Measurements from ENCODE around the gene PPM1H.

PPM1H gene

GRCh38 chr12:62646566-62646965 lies 288.4 kb downstream of the PPM1H start:
- DNase-seq (ENCODE audit: low read depth) = no peak

GRCh38 chr12:62643486-62643885 lies 291.5 kb downstream of the PPM1H start:
- no peak for DNase-seq (ENCODE audit: low read depth)

GRCh38 chr12:62642486-62642885 lies 292.5 kb downstream of the PPM1H start:
- no peak for DNase-seq (ENCODE audit: low read depth)

- no peak for DNase-seq (ENCODE audit: low read depth)
Measured at GRCh38 chr12:62640910-62641448, 294.0 kb downstream of the PPM1H start.

GRCh38 chr12:62637679-62638078 lies 297.3 kb downstream of the PPM1H start:
- DNase-seq (ENCODE audit: low read depth) = no peak

- no peak for DNase-seq (ENCODE audit: low read depth)
Measured at GRCh38 chr12:62635649-62636048, 299.3 kb downstream of the PPM1H start.

GRCh38 chr12:62632411-62632918 lies 302.5 kb downstream of the PPM1H start:
- no peak for DNase-seq (ENCODE audit: low read depth)

GRCh38 chr12:62631471-62632410 lies 303.2 kb downstream of the PPM1H start:
- no peak for DNase-seq (ENCODE audit: low read depth)

GRCh38 chr12:62629971-62630739 lies 304.8 kb downstream of the PPM1H start:
- DNase-seq (ENCODE audit: low read depth) = no peak

GRCh38 chr12:62629413-62629812 lies 305.5 kb downstream of the PPM1H start:
- no peak for DNase-seq (ENCODE audit: low read depth)

- DNase-seq (ENCODE audit: low read depth) = no peak
Measured at GRCh38 chr12:62627181-62627580, 307.8 kb downstream of the PPM1H start.

- no peak for DNase-seq (ENCODE audit: low read depth)
Measured at GRCh38 chr12:62625228-62625627, 309.7 kb downstream of the PPM1H start.

GRCh38 chr12:62622177-62622576 lies 312.8 kb downstream of the PPM1H start:
- no peak for DNase-seq (ENCODE audit: low read depth)

- DNase-seq (ENCODE audit: low read depth) = no peak
Measured at GRCh38 chr12:62621101-62621638, 313.8 kb downstream of the PPM1H start.

- DNase-seq (ENCODE audit: low read depth) = no peak
Measured at GRCh38 chr12:62618930-62619329, 316.0 kb downstream of the PPM1H start.

GRCh38 chr12:62618319-62618718 lies 316.6 kb downstream of the PPM1H start:
- DNase-seq (ENCODE audit: low read depth) = no peak

- DNase-seq (ENCODE audit: low read depth) = no peak
Measured at GRCh38 chr12:62613081-62613480, 321.9 kb downstream of the PPM1H start.

- no peak for DNase-seq (ENCODE audit: low read depth)
Measured at GRCh38 chr12:62606654-62607053, 328.3 kb downstream of the PPM1H start.

GRCh38 chr12:62605981-62606380 lies 329.0 kb downstream of the PPM1H start:
- DNase-seq (ENCODE audit: low read depth) = no peak

- no peak for DNase-seq (ENCODE audit: low read depth)
Measured at GRCh38 chr12:62604871-62605270, 330.1 kb downstream of the PPM1H start.

- no peak for DNase-seq (ENCODE audit: low read depth)
Measured at GRCh38 chr12:62604373-62604772, 330.6 kb downstream of the PPM1H start.

GRCh38 chr12:62603811-62604098 lies 331.2 kb downstream of the PPM1H start:
- DNase-seq (ENCODE audit: low read depth) = no peak

Measured in stimulated activated CD8-positive, alpha-beta memory T cell treated with anti-CD3 and anti-CD28 coated beads, Interleukin-7, amount 100 ng/mL, for 24 hours (primary cell).